Subcutaneous adipose tissue (tissue), 4 donors: ENCODE results near the gene FHOD3. TPM values are rescaled to one million over a fixed set of nuclear protein-coding genes. Genes with fewer than 3 reads are reported as not detected.

Experiments used
- total RNA-seq, 4 donors: library from RNA; depleted of rRNA; stranded (reverse); fragments of >200 nt; gene quantifications; one replicate each; pipeline ENCODE4 v1.1.0, GENCODE V29; 2016
- TF ChIP-seq, protein P1 (sequence below): fragments of 450-650 bp; IDR thresholded peaks from one replicate; pipeline ENCODE4 v1.5.1; 2016; ENCODE audit warnings: low read depth, mild to moderate bottlenecking, control low read depth, antibody characterized with exemption, moderate library complexity

Gene FHOD3
- total RNA-seq, 4 donors from 2014 or later = 1.5 to 5.4 (median 3.3) TPM

DNA sequence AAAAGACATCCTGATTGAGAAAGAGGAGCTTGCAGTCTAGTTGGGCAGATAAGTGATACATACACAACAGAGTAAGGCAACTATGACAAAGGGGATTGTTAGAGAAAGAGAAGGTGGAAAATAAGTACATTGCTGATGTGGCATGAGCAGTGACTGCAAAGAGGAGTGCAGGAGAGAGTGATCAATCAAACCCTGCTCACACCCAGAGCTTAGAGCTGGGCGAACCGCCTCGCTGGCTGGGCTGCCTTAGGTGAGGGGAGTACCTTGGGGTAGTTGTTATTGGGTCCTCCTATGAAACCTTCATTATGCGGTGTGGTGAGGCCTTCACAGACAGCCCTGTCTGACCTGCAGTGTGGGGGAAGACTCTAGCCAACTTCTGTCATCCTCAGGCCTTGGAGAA lies 161.7 kb downstream of the FHOD3 start:
- TF ChIP-seq, protein P1, sequence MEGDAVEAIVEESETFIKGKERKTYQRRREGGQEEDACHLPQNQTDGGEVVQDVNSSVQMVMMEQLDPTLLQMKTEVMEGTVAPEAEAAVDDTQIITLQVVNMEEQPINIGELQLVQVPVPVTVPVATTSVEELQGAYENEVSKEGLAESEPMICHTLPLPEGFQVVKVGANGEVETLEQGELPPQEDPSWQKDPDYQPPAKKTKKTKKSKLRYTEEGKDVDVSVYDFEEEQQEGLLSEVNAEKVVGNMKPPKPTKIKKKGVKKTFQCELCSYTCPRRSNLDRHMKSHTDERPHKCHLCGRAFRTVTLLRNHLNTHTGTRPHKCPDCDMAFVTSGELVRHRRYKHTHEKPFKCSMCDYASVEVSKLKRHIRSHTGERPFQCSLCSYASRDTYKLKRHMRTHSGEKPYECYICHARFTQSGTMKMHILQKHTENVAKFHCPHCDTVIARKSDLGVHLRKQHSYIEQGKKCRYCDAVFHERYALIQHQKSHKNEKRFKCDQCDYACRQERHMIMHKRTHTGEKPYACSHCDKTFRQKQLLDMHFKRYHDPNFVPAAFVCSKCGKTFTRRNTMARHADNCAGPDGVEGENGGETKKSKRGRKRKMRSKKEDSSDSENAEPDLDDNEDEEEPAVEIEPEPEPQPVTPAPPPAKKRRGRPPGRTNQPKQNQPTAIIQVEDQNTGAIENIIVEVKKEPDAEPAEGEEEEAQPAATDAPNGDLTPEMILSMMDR = no peak

DNA sequence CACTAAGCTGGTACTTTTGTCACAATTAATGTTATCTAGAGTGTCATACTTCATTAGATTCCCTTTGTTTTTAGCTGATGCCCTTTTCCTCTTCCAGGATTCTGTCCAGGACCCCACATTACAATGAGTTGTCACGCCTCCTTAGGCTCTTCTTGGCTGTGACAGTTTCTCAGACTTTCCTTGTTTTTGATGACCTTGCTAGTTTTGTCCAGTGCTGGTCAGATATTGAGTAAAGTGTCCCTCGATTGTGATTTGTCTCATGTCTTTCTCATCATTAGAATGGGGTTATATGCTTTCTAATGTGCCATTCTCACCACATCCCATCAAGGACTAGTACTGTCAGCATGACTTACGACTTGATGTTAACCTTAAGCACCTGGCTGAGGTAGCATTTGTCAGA lies 162.3 kb downstream of the FHOD3 start:
- TF ChIP-seq, protein P1 = no peak

- TF ChIP-seq, protein P1 = no peak
These were observed 162.9 kb downstream of the FHOD3 start for GRCh38 chr18:36460324-36460850.

DNA sequence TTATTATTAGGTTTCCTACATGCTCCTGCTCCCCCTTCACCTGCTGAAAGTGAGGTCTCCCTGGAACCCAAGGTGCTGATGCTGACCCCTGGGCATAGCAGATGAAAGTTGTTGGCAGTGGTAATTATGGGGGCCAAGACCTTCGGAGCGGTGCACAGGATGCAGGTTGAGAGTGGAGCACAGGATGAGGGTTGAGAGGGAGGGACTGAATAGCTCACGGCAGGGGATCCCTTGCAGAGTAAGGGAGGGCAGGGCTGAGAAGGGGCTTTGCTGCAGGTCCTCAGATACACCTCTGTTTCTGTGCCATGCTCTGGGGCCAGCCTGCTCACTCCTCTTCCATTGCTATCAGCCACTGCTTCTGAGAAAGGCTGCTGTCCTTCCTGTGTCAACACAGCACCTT lies 163.3 kb downstream of the FHOD3 start:
- TF ChIP-seq, protein P1 = no peak

GRCh38 chr18:36461551-36461987 lies 164.1 kb downstream of the FHOD3 start:
- TF ChIP-seq, protein P1 = no peak

- TF ChIP-seq, protein P1 = no peak
These were observed 166.7 kb downstream of the FHOD3 start for GRCh38 chr18:36464126-36464651.

GRCh38 chr18:36465276-36465675 lies 167.8 kb downstream of the FHOD3 start:
- TF ChIP-seq, protein P1 = no peak
